ENCODE results near the gene FANCL.
"Not testable (repeated sequence)": the region's sequence is repeated elsewhere in the genome, so short reads cannot be mapped to it uniquely, and the experiment has no call there.

DNA sequence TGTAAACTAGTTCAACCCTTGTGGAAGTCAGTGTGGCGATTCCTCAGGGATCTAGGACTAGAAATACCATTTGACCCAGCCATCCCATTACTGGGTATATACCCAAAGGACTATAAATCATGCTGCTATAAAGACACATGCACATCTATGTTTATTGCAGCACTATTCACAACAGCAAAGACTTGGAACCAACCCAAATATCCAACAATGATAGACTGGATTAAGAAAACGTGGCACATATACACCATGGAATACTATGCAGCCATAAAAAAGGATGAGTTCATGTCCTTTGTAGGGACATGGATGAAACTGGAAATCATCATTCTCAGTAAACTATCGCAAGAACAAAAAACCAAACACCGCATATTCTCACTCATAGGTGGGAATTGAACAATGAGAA lies 63.9 kb downstream of the FANCL start:
- TF ChIP-seq, protein P1, sequence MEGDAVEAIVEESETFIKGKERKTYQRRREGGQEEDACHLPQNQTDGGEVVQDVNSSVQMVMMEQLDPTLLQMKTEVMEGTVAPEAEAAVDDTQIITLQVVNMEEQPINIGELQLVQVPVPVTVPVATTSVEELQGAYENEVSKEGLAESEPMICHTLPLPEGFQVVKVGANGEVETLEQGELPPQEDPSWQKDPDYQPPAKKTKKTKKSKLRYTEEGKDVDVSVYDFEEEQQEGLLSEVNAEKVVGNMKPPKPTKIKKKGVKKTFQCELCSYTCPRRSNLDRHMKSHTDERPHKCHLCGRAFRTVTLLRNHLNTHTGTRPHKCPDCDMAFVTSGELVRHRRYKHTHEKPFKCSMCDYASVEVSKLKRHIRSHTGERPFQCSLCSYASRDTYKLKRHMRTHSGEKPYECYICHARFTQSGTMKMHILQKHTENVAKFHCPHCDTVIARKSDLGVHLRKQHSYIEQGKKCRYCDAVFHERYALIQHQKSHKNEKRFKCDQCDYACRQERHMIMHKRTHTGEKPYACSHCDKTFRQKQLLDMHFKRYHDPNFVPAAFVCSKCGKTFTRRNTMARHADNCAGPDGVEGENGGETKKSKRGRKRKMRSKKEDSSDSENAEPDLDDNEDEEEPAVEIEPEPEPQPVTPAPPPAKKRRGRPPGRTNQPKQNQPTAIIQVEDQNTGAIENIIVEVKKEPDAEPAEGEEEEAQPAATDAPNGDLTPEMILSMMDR (IDR thresholded peaks at IDR 0.05; ENCODE audit: low read depth, low read length) = not testable (repeated sequence)
- not testable (repeated sequence) for TF ChIP-seq EZH2phosphoT487 (IDR thresholded peaks at IDR 0.05; ENCODE audit: low read depth)
